Neural progenitor cell (in vitro differentiated cells): Measurements from ENCODE around the gene TUBB4B.

Experiments used
- CTCF ChIP-seq: fragments of 200-600 bp; sonication (generic); IDR thresholded peaks from 2 replicates; pipeline ENCODE4 v1.5.1; 2017; ENCODE audit warnings: antibody characterized with exemption, mild to moderate bottlenecking
- EZH2phosphoT487 ChIP-seq: fragments of 200-600 bp; sonication (generic); IDR thresholded peaks from 2 replicates; pipeline ENCODE4 v1.6.1; 2017; ENCODE audit warnings: antibody characterized with exemption

- no peak for TF ChIP-seq EZH2phosphoT487
- TF ChIP-seq CTCF, result no peak
These were observed 1.4 kb downstream of the TUBB4B start for GRCh38 chr9:137242269-137243203.
